K562 (cell line): ENCODE measurements around the gene LIMK1. TPM values are rescaled to one million over a fixed set of nuclear protein-coding genes. Genes with fewer than 3 reads are reported as not detected.

ENCODE experiments used
- ARID1B ChIP-seq: fragments of 450-650 bp; IDR thresholded peaks from 2 replicates; pipeline ENCODE4 v1.6.1; 2016; ENCODE audit warnings: antibody characterized with exemption, mild to moderate bottlenecking, inconsistent platforms
- ASH1L ChIP-seq: fragments of 450-650 bp; IDR thresholded peaks from 2 replicates; pipeline ENCODE4 v1.6.1; 2018; ENCODE audit warnings: borderline replicate concordance, mild to moderate bottlenecking, low read depth; ENCODE audit not compliant: partially characterized antibody
- CCAR2 ChIP-seq: fragments of 200-400 bp; formaldehyde crosslinking; IDR thresholded peaks from 2 replicates; pipeline ENCODE4 v1.6.1; 2017; ENCODE audit warnings: mild to moderate bottlenecking, low read depth, low read length
- ETV5 ChIP-seq: sonication (generic); formaldehyde crosslinking; IDR thresholded peaks from 2 replicates; pipeline ENCODE4 v1.4.0; 2020; ENCODE audit warnings: low read depth, mild to moderate bottlenecking, missing genetic modification reagents
- EWSR1 ChIP-seq: fragments of 450-650 bp; IDR thresholded peaks from 2 replicates; pipeline ENCODE4 v1.6.1; 2018; ENCODE audit warnings: borderline replicate concordance, mild to moderate bottlenecking, low read depth, moderate library complexity; ENCODE audit not compliant: partially characterized antibody
- FUS ChIP-seq: fragments of 200-400 bp; formaldehyde crosslinking; optimal IDR thresholded peaks from 2 replicates; pipeline ENCODE3; 2017; ENCODE audit warnings: low read depth, low read length
- KDM5B ChIP-seq: fragments of 200-600 bp; sonication (generic); IDR thresholded peaks from 2 replicates; pipeline ENCODE4 v1.6.1; 2012; ENCODE audit warnings: low read depth, mild to moderate bottlenecking, moderate library complexity, low read length, control low read depth, inconsistent platforms; ENCODE audit not compliant: insufficient replicate concordance
- POLR2G ChIP-seq: fragments of 200-400 bp; formaldehyde crosslinking; IDR thresholded peaks from 2 replicates; pipeline ENCODE4 v1.6.1; 2017; ENCODE audit warnings: low read depth, mild to moderate bottlenecking, antibody characterized with exemption, low read length, moderate library complexity
- RNF2 ChIP-seq: sonication (generic); IDR thresholded peaks from 2 replicates; pipeline ENCODE4 v1.6.1; 2016
- SMARCA4 ChIP-seq: fragments of 450-650 bp; IDR thresholded peaks from 2 replicates; pipeline ENCODE4 v1.6.1; 2016
- TAF15 ChIP-seq: fragments of 200-400 bp; formaldehyde crosslinking; IDR thresholded peaks from 2 replicates; pipeline ENCODE4 v1.6.1; 2017; ENCODE audit warnings: mild to moderate bottlenecking, low read depth, low read length, moderate library complexity
- TEAD4 ChIP-seq, 2 experiments: sonication (generic) in 1 of 2; formaldehyde crosslinking in 1 of 2; IDR thresholded peaks; 2 replicates each; pipeline versions ENCODE4 v1.6.1 to v1.8.0; 2012 to 2022; ENCODE audit warnings: borderline replicate concordance in 1 of 2, inconsistent platforms in 1 of 2, low read length in 1 of 2, mild to moderate bottlenecking in 1 of 2, missing genetic modification reagents in 1 of 2
- ZNF280A ChIP-seq: fragments of 450-650 bp; IDR thresholded peaks from 2 replicates; pipeline ENCODE4 v1.6.1; 2018; ENCODE audit warnings: mild to moderate bottlenecking, low read depth; ENCODE audit not compliant: partially characterized antibody
- ZNF347 ChIP-seq: fragments of 450-650 bp; formaldehyde crosslinking; IDR thresholded peaks from 2 replicates; pipeline ENCODE4 v1.4.0; 2020; ENCODE audit warnings: low read depth, mild to moderate bottlenecking, moderate library complexity
- ZNF408 ChIP-seq: fragments of 250-450 bp; sonication (Bioruptor Pico); IDR thresholded peaks from 2 replicates; pipeline ENCODE4 v1.4.0; 2020; ENCODE audit warnings: low read depth, mild to moderate bottlenecking, moderate library complexity
- ZNF586 ChIP-seq: fragments of 450-650 bp; formaldehyde crosslinking; conservative IDR thresholded peaks from 2 replicates; pipeline ENCODE4 v1.4.0; 2020; ENCODE audit warnings: mild to moderate bottlenecking, moderate library complexity
- polyA plus RNA-seq, 8 experiments: library from polyadenylated mRNA; depleted of rRNA in 4 of 8; stranded (reverse) in 5 of 8; unstranded in 3 of 8; fragments of >200 nt; fragmentation: Nextera tagmentation in 2 of 8; fragmentation: Illumina TruSeq in 1 of 8; extraction: Ambion mirVana in 2 of 8; extraction: Trizol in 1 of 8; gene quantifications; 2 replicates each; pipeline versions ENCODE4 v1.2.1 to v1.2.3, GENCODE V29; 2011 to 2014; ENCODE audit warnings: inconsistent platforms in 1 of 8, missing spikeins in 1 of 8
- total RNA-seq, 7 experiments: library from RNA; depleted of rRNA in 6 of 7; stranded (reverse); fragments of >200 nt in 6 of 7; fragmentation: Illumina TruSeq in 2 of 7; extraction: Trizol in 2 of 7; gene quantifications; 2 replicates each; pipeline versions ENCODE4 v1.2.1 to v1.2.3, GENCODE V29; 2011 to 2021; ENCODE audit warnings: low replicate concordance in 1 of 7
- TF ChIP-seq, protein P1 (sequence below): fragments of 250-450 bp; sonication (Bioruptor Pico); IDR thresholded peaks from 2 replicates; pipeline ENCODE4 v1.8.0; 2021; ENCODE audit warnings: moderate library complexity, mild to moderate bottlenecking, inconsistent platforms
- TF ChIP-seq, protein P2 (sequence below): sonication (generic); formaldehyde crosslinking; IDR thresholded peaks from 2 replicates; pipeline ENCODE4 v1.8.1; 2022; ENCODE audit warnings: missing genetic modification reagents

LIMK1 gene
- total and polyA plus RNA-seq, 9 of the 15 experiments (the other 6 are each of a cell fraction or from before 2014, with no cell fraction given) = 0.14 to 30.0 (median 15.9) TPM

- TF ChIP-seq FUS (no peak), POLR2G (no peak), ZNF280A (no peak), TEAD4 (IDR thresholded peaks at IDR 0.05; ENCODE audit: low read length) (no peak), TEAD4 (CRISPR knock-in tag; IDR thresholded peaks at IDR 0.05; ENCODE audit: borderline replicate concordance) (no peak), RNF2 (no peak), ARID1B (no peak; the same call in 1 of the 2 replicates), ZNF586 (CRISPR knock-in tag) (no peak), ZNF408 (CRISPR knock-in tag) (no peak), EWSR1 (no peak), ZNF347 (no peak), TAF15 (no peak), CCAR2 (no peak), ASH1L (no peak), SMARCA4 (no peak), KDM5B (no peak), ETV5 (CRISPR knock-in tag) (no peak; the same call in 1 of the 2 replicates)
- TF ChIP-seq, protein P1, sequence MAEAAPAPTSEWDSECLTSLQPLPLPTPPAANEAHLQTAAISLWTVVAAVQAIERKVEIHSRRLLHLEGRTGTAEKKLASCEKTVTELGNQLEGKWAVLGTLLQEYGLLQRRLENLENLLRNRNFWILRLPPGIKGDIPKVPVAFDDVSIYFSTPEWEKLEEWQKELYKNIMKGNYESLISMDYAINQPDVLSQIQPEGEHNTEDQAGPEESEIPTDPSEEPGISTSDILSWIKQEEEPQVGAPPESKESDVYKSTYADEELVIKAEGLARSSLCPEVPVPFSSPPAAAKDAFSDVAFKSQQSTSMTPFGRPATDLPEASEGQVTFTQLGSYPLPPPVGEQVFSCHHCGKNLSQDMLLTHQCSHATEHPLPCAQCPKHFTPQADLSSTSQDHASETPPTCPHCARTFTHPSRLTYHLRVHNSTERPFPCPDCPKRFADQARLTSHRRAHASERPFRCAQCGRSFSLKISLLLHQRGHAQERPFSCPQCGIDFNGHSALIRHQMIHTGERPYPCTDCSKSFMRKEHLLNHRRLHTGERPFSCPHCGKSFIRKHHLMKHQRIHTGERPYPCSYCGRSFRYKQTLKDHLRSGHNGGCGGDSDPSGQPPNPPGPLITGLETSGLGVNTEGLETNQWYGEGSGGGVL (CRISPR knock-in tag) = 0 out of 2 replicates have a peak, but pooled peaks have one; percentile 2
- TF ChIP-seq, protein P2, sequence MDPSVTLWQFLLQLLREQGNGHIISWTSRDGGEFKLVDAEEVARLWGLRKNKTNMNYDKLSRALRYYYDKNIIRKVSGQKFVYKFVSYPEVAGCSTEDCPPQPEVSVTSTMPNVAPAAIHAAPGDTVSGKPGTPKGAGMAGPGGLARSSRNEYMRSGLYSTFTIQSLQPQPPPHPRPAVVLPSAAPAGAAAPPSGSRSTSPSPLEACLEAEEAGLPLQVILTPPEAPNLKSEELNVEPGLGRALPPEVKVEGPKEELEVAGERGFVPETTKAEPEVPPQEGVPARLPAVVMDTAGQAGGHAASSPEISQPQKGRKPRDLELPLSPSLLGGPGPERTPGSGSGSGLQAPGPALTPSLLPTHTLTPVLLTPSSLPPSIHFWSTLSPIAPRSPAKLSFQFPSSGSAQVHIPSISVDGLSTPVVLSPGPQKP (CRISPR knock-in tag) = no peak
These were observed 50.6 kb downstream of the LIMK1 start (continued) for GRCh38 chr7:74134117-74134620.
